Fibroblast of lung (primary cell): ENCODE data around the gene BTBD9.

Experiments
- EZH2 ChIP-seq: IDR thresholded peaks from 2 replicates; pipeline ENCODE4 v1.5.1; 2012; ENCODE audit warnings: low read length, control low read depth, mild to moderate bottlenecking; ENCODE audit errors: missing control alignments
- TF ChIP-seq, protein P1 (sequence below), 2 donors: IDR thresholded peaks in 1 of 2; conservative IDR thresholded peaks in 1 of 2; 1 replicate in 1 of 2; 2 replicates in 1 of 2; pipeline ENCODE4 v1.5.1; 2011 to 2012; ENCODE audit warnings: low read length in 2 of 2, control low read depth in 1 of 2, inconsistent platforms in 1 of 2, low read depth in 1 of 2, mild to moderate bottlenecking in 1 of 2

DNA sequence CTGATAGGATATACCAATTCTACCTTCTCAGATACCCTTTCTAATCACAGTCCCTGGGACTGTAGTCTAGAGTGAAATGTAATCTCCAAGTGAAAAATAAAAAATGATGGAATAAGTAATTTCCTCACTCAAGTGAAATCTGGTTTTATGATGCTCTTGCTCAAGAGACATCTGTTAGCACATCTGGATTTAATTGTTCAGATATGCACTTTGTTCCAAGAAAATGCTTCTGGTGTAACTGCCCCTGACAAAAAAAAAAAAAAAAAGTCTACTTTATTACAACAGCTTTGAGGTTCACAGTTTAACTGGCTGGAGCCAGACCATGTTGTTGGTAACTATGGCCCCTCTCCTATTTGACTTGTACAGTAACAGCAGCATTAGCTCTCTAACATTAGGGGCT is 251.8 kb downstream of the BTBD9 start:
- TF ChIP-seq, protein P1, sequence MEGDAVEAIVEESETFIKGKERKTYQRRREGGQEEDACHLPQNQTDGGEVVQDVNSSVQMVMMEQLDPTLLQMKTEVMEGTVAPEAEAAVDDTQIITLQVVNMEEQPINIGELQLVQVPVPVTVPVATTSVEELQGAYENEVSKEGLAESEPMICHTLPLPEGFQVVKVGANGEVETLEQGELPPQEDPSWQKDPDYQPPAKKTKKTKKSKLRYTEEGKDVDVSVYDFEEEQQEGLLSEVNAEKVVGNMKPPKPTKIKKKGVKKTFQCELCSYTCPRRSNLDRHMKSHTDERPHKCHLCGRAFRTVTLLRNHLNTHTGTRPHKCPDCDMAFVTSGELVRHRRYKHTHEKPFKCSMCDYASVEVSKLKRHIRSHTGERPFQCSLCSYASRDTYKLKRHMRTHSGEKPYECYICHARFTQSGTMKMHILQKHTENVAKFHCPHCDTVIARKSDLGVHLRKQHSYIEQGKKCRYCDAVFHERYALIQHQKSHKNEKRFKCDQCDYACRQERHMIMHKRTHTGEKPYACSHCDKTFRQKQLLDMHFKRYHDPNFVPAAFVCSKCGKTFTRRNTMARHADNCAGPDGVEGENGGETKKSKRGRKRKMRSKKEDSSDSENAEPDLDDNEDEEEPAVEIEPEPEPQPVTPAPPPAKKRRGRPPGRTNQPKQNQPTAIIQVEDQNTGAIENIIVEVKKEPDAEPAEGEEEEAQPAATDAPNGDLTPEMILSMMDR (conservative IDR thresholded peaks at IDR 0.05 in 1 of 2, IDR thresholded peaks at IDR 0.05 in 1 of 2; ENCODE audit: low read depth in 1 of 2, low read length in 2 of 2) = no peak
- no peak for TF ChIP-seq EZH2
